Tracheal epithelial cell (primary cell): ENCODE data around the gene MRPS34. TPM values are rescaled to one million over a fixed set of nuclear protein-coding genes. Genes with fewer than 3 reads are reported as not detected.

Experiments
- total RNA-seq: library from RNA; depleted of rRNA; stranded (reverse); fragments of >200 nt; gene quantifications from 2 replicates; pipeline ENCODE4 v1.2.1, GENCODE V29; 2014

MRPS34 gene
- total RNA-seq: 91.8 and 93.1 TPM in 2 replicates

DNA sequence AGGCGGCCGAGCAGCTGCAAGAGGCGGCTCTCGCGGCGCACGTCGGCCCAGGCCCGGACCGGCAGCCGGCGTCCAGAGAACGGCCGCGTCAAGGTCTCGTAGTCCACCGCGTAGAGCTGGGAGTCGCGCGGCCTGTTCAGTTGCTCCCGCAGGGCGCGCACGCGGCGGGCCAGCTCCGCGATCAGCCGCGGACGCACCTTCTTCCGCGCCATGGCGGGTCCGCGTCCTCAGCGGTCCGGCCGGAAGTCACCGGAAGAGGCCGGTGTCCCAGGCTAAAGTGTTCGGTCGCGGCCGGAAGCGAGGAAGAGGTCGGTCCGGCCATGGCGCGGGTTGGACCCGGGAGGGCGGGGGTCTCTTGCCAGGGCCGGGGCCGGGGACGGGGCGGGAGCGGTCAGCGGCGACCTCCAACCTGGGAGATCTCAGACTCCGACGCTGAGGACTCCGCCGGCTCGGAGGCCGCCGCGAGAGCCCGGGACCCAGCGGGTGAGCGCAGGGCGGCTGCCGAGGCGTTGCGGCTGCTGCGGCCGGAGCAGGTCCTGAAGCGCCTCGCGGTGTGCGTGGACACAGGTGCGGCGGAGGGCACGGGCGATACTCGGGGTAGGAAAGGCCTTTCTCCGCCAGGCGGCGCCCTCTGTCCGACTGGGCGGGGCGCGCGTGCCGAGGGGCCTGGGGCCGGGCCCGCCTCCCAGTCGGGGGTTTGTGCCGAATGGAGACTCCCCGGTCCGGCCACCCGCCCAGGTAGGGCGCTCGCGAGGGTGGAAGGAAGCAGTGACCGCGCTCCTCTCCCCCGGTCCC, at the start of gene MRPS34:
TSS of gene MRPS34 (minus strand) at position 227 of the 795 bp plus-strand sequence. CDS start at position 212, 15 bp downstream.

DNA sequence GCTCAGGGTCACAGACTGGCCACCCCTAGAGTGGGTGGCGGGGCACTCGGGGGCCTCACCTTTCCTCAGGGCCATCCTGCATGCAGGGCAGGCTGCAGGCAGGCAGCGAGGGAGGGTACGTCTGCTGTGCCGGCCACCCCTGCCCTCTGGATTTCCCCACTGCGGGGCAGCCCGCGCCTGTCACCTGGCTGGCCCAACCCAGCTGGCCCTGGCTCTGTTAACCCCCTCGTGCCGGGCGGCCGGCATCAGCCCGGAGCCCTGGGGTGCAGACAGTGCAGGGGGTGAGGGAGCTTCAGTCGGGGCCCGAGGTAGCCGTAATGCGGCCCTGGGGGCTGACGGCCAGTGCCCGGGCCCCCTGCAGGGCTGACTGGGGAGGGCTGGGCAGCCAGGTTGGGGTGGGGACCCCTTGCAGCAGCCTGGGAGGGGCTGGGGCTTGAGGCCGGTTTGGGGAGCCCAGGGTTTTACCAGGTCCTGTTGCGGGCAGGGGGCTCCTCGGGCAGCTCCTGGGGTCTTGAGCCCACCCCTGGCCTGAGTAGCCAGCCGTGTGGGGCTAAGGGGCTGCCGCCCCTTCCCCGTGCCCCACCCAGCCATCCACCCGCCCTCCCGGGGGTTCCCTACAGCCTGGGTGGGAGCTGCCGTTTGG, 20.8 kb upstream of the MRPS34 start, which contains the start of gene IGFALS:
TSS of gene IGFALS (minus strand) at position 128 of the 643 bp plus-strand sequence. CDS start at position 75, 53 bp downstream.

DNA sequence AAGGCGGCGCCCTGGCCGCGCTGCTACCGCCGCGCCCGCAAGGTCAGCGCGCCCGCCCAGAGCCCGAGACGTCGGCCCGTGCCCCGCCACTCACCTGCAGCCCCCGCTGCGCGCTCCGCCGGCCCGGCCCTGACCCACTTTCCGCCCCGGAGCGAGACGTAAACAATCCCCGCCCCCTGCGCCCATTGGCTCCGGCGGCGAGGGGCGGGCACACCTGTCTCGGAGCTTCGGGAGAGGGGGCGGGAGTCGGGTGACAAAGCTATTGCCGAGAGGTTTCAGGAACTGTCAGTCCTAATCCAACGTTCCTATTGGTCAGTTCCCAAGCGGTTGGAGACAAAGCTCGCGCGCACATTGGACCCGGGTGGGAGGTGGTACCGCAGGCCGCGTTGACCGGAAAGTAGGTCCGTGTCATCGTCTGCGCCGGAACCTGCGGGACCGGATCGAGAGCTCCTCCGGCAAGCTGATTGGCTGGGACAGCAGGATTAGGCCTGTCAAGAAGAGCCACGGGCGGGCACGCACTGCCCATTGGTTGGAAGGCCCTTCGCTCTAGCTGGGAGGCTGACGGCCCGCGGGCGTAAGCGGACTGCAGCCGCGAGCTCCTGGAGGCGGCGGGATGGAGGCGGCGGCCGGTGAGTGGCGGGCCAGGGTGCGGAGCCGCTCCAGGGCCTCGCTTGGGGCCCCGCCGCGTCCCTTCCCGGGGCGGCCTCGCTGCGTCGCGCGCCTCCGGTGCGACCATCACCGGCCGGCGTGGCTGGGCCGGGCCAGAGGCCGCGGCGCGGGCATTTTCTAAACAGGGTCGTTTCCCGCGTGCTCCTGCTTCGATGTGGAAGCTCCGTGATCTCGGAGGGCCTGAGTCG, 9.7 kb upstream of the MRPS34 start, which contains the start of the genes NUBP2 and SPSB3:
TSS of gene NUBP2 (plus strand) at position 553 of the 857 bp plus-strand sequence. CDS start at position 614, 61 bp downstream.
TSS of gene SPSB3 (minus strand) at position 164 of the 857 bp plus-strand sequence. CDS start 1,088 bp downstream, outside the sequence.

DNA sequence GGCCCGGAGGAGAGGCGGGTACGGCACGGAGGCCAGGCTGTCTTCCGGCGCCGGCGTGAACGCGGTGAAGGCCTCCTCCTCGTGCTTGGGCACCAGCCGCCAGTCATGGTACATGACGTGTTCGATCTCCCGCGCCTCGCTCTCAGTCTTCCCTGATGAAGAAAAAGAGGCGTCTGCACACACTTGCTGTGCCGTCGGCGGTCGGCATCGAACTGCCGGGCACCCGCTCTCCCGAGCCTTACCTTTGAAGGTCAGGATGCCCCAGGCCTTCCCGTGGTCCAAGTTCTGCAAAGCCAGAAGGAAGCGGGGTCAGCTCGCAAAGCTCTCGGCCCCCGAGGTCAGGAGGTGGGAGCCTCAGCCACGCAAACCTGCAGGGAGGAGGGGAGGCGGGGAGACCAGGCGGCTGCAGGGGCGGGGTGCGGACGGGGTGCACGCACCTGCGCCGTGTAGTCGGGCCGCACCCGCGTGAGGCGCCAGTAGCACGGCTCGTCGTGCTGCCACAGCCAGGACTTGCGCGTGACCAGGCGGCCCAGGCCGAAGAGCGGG, 499 bp downstream of the MRPS34 start, which contains the start of gene EME2:
TSS of gene EME2 (plus strand) at position 449 of the 546 bp plus-strand sequence. CDS start 418 bp downstream, outside the sequence.

DNA sequence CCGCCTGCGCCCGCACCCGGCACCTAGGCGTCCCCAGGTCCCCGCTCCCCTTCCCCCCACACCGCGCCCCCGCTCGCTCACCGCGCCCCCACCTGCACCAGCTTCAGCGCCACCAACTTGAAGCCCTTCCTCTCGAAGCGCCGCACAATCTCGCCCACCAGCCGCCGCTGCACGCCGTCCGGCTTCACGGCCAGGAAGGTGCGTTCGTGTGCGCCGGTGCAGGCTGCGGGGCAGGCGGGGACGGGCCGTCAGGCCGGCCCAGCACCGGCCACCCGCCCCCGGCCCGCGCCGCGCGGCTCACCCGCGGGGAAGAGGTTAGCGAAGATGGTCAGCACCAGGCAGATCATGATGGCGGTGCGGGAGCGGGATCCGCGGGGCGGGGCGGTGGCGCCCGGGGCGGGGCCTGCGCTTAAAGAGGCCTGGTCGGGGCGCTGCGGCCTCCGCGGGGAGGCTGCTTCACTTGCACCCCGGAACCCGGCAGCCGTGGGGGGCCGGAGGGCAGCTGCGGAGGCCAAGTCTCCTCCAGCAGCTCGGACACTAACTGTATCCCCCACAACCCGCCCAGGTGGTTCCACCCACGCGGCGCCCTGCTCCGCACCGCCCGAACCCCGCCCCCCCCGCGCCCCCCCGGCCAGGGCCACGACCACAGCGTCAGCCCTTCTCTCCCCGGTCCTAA, 1.6 kb downstream of the MRPS34 start, which contains the start of gene NME3:
TSS of gene NME3 (minus strand) at position 356 of the 676 bp plus-strand sequence. CDS start at position 347, 9 bp downstream.

Other genes starting within 250 kb of the MRPS34 start
- gene TMEM204, start 239.5 kb downstream of the MRPS34 start, total RNA-seq: under 0.01 and 0.72 TPM in 2 replicates
- gene IFT140, start 161.1 kb downstream of the MRPS34 start, total RNA-seq: 13.9 and 17.8 TPM in 2 replicates
- 4.0 and 6.5 TPM in 2 replicates for gene CRAMP1, start 160.8 kb downstream of the MRPS34 start, total RNA-seq
- gene JPT2, start 94.9 kb downstream of the MRPS34 start, total RNA-seq: 75.2 and 122 TPM in 2 replicates
- 20.0 and 22.2 TPM in 2 replicates for gene MAPK8IP3, start 66.9 kb downstream of the MRPS34 start, total RNA-seq
- gene NME3, start 1.6 kb downstream of the MRPS34 start, total RNA-seq: 114 and 146 TPM in 2 replicates
- gene EME2, start 324 bp downstream of the MRPS34 start, total RNA-seq: 2.8 and 17.8 TPM in 2 replicates
- 54.2 and 59.3 TPM in 2 replicates for gene SPSB3, start 9.4 kb upstream of the MRPS34 start, total RNA-seq
- gene NUBP2, start 9.8 kb upstream of the MRPS34 start, total RNA-seq: 82.7 and 111 TPM in 2 replicates
- under 0.01 TPM in 1 of 2 replicates, not detected in the other for gene IGFALS, start 20.6 kb upstream of the MRPS34 start, total RNA-seq
- gene HAGH, start 53.7 kb upstream of the MRPS34 start, total RNA-seq: 68.2 and 75.2 TPM in 2 replicates
- 56.5 and 106 TPM in 2 replicates for gene FAHD1, start 54.1 kb upstream of the MRPS34 start, total RNA-seq
- 0.24 TPM in 1 of 2 replicates, not detected in the other for gene MEIOB, start 99.0 kb upstream of the MRPS34 start, total RNA-seq
- gene HS3ST6, start 145.3 kb upstream of the MRPS34 start, total RNA-seq: 0.24 TPM in 1 of 2 replicates, not detected in the other
- 0.85 and 1.9 TPM in 2 replicates for gene MSRB1, start 170.1 kb upstream of the MRPS34 start, total RNA-seq
- gene RPL3L, start 181.6 kb upstream of the MRPS34 start, total RNA-seq: 0.24 TPM in 1 of 2 replicates, not detected in the other
- gene NDUFB10, start 186.4 kb upstream of the MRPS34 start, total RNA-seq: 114 and 124 TPM in 2 replicates
- 2,434 and 3,731 TPM in 2 replicates for gene RPS2, start 191.7 kb upstream of the MRPS34 start, total RNA-seq
- gene RNF151, start 193.7 kb upstream of the MRPS34 start, total RNA-seq: 0.85 TPM in 1 of 2 replicates, not detected in the other
- 65.9 and 82.9 TPM in 2 replicates for gene TBL3, start 198.9 kb upstream of the MRPS34 start, total RNA-seq
- gene NOXO1, start 208.3 kb upstream of the MRPS34 start, total RNA-seq: 1.2 and 2.6 TPM in 2 replicates
- gene GFER, start 211.1 kb upstream of the MRPS34 start, total RNA-seq: 8.9 and 24.9 TPM in 2 replicates
- 4.7 and 4.8 TPM in 2 replicates for gene SYNGR3, start 216.8 kb upstream of the MRPS34 start, total RNA-seq
- gene ZNF598, start 236.7 kb upstream of the MRPS34 start, total RNA-seq: 28.0 and 31.8 TPM in 2 replicates
- under 0.01 and 1.4 TPM in 2 replicates for gene NPW, start 246.7 kb upstream of the MRPS34 start, total RNA-seq